ENCODE measurements around the gene OBSCN.

Gene OBSCN

GRCh38 chr1:228293816-228294500 is 86.1 kb downstream of the OBSCN start:
- H3K27ac ChIP-seq, result no peak overlapping the region
- TF ChIP-seq CTCF (conservative IDR thresholded peaks at IDR 0.05) (no peak), ZFX (IDR thresholded peaks at IDR 0.05) (no peak)

- H3K27ac ChIP-seq, result no peak overlapping the region
- TF ChIP-seq CTCF (conservative IDR thresholded peaks at IDR 0.05) (no peak), ZFX (IDR thresholded peaks at IDR 0.05) (no peak)
Observed at GRCh38 chr1:228294717-228295116, 86.9 kb downstream of the OBSCN start.

- TF ChIP-seq ZFX (IDR thresholded peaks at IDR 0.05) (no peak), CTCF (conservative IDR thresholded peaks at IDR 0.05) (no peak)
- no peak overlapping the region for H3K27ac ChIP-seq
Observed at GRCh38 chr1:228295201-228295600, 87.4 kb downstream of the OBSCN start.

- H3K27ac ChIP-seq, result no peak overlapping the region
- no peak for TF ChIP-seq CTCF (conservative IDR thresholded peaks at IDR 0.05)
- TF ChIP-seq ZFX (IDR thresholded peaks at IDR 0.05), result no peak
Observed at GRCh38 chr1:228295981-228296380, 88.1 kb downstream of the OBSCN start.

GRCh38 chr1:228297242-228297641 is 89.4 kb downstream of the OBSCN start:
- no peak for TF ChIP-seq ZFX (IDR thresholded peaks at IDR 0.05)
- TF ChIP-seq CTCF (conservative IDR thresholded peaks at IDR 0.05), result no peak
- no peak overlapping the region for H3K27ac ChIP-seq

- TF ChIP-seq CTCF (conservative IDR thresholded peaks at IDR 0.05), result no peak
Observed at GRCh38 chr1:228297822-228298221, 90.0 kb downstream of the OBSCN start.

GRCh38 chr1:228298471-228298870 is 90.6 kb downstream of the OBSCN start:
- H3K27ac ChIP-seq, result no peak overlapping the region
- TF ChIP-seq CTCF (conservative IDR thresholded peaks at IDR 0.05) (no peak), ZFX (IDR thresholded peaks at IDR 0.05) (no peak)

More at GRCh38 chr1:228297822-228298221, 90.0 kb downstream of the OBSCN start:
- no peak overlapping the region for H3K27ac ChIP-seq

Measured in C4-2B (cell line).